HepG2 (cell line): ENCODE measurements around the gene NES.

ENCODE experiments used
- CTCF ChIP-seq: sonication (generic); formaldehyde crosslinking; IDR thresholded peaks from 2 replicates; pipeline ENCODE4 v1.5.0; 2020; ENCODE audit warnings: mild to moderate bottlenecking, missing genetic modification reagents, moderate library complexity
- HINFP ChIP-seq: sonication (generic); formaldehyde crosslinking; IDR thresholded peaks from 2 replicates; pipeline ENCODE4 v1.4.0; 2020; ENCODE audit warnings: low read depth, mild to moderate bottlenecking, missing genetic modification reagents
- KLF9 ChIP-seq: IDR thresholded peaks from 2 replicates; pipeline ENCODE4 v1.6.1; 2016; ENCODE audit warnings: low read depth
- PRDM10 ChIP-seq: sonication (generic); formaldehyde crosslinking; IDR thresholded peaks from 2 replicates; pipeline ENCODE4 v1.4.0; 2020; ENCODE audit warnings: low read depth, missing genetic modification reagents
- SRF ChIP-seq: IDR thresholded peaks from 2 replicates; pipeline ENCODE4 v1.6.1; 2011; ENCODE audit warnings: mild to moderate bottlenecking, low read depth, low read length, moderate library complexity
- ZBTB10 ChIP-seq: sonication (generic); formaldehyde crosslinking; IDR thresholded peaks from 2 replicates; pipeline ENCODE4 v1.4.0; 2020; ENCODE audit warnings: missing genetic modification reagents, borderline replicate concordance
- ZNF503 ChIP-seq: sonication (generic); formaldehyde crosslinking; IDR thresholded peaks from 2 replicates; pipeline ENCODE4 v1.4.0; 2020; ENCODE audit warnings: missing genetic modification reagents
- ZNF609 ChIP-seq: sonication (generic); formaldehyde crosslinking; IDR thresholded peaks from 2 replicates; pipeline ENCODE4 v1.4.0; 2020; ENCODE audit warnings: mild to moderate bottlenecking, missing genetic modification reagents, borderline replicate concordance
- ZNF770 ChIP-seq: sonication (generic); formaldehyde crosslinking; IDR thresholded peaks from 2 replicates; pipeline ENCODE4 v1.5.0; 2020; ENCODE audit warnings: mild to moderate bottlenecking, missing genetic modification reagents
- ZNF839 ChIP-seq: sonication (generic); formaldehyde crosslinking; IDR thresholded peaks from 2 replicates; pipeline ENCODE4 v1.4.0; 2020; ENCODE audit warnings: missing genetic modification reagents, mild to moderate bottlenecking, borderline replicate concordance

GRCh38 chr1:156675210-156676113, 1.7 kb downstream of the NES start:
- TF ChIP-seq SRF (no peak), ZNF609 (CRISPR knock-in tag) (no peak), ZNF839 (CRISPR knock-in tag) (no peak), PRDM10 (no peak), ZNF770 (CRISPR knock-in tag) (no peak), HINFP (CRISPR knock-in tag) (no peak), ZNF503 (no peak), ZBTB10 (CRISPR knock-in tag) (no peak), KLF9 (no peak), CTCF (CRISPR knock-in tag) (no peak)
